GM21576 (cell line): ENCODE measurements around the gene RSPH1.

Experiments
- ATAC-seq: cut with Tn5 transposase; IDR thresholded peaks from one replicate; pipeline ENCODE4 v1.9.1; 2021; ENCODE audit warnings: mild to moderate bottlenecking, moderate library complexity; ENCODE audit not compliant: unreplicated experiment

RSPH1 gene

GRCh38 chr21:42451941-42452340, 44.1 kb downstream of the RSPH1 start:
- no peak for ATAC-seq

- ATAC-seq = no peak
These were observed 47.3 kb downstream of the RSPH1 start for GRCh38 chr21:42448686-42449085.

GRCh38 chr21:42447732-42448131, 48.3 kb downstream of the RSPH1 start:
- ATAC-seq = no peak

GRCh38 chr21:42447182-42447581, 48.8 kb downstream of the RSPH1 start:
- no peak for ATAC-seq

GRCh38 chr21:42446531-42446930, 49.5 kb downstream of the RSPH1 start:
- ATAC-seq = no peak

GRCh38 chr21:42445311-42445710, 50.7 kb downstream of the RSPH1 start:
- ATAC-seq = no peak

GRCh38 chr21:42444745-42445059, 51.3 kb downstream of the RSPH1 start:
- no peak for ATAC-seq

- no peak for ATAC-seq
These were observed 51.9 kb downstream of the RSPH1 start for GRCh38 chr21:42443876-42444744.

GRCh38 chr21:42443181-42443785, 52.7 kb downstream of the RSPH1 start:
- no peak for ATAC-seq

- no peak for ATAC-seq
These were observed 54.1 kb downstream of the RSPH1 start for GRCh38 chr21:42441963-42442362.

- ATAC-seq = peak; percentile 62
These were observed 55.7 kb downstream of the RSPH1 start for GRCh38 chr21:42440187-42440792.

- no peak for ATAC-seq
These were observed 56.5 kb downstream of the RSPH1 start for GRCh38 chr21:42439284-42440186.

GRCh38 chr21:42438316-42439205, 57.5 kb downstream of the RSPH1 start:
- no peak for ATAC-seq

- ATAC-seq = no peak
These were observed 58.2 kb downstream of the RSPH1 start for GRCh38 chr21:42437786-42438185.

- ATAC-seq = no peak
These were observed 59.1 kb downstream of the RSPH1 start for GRCh38 chr21:42436914-42437313.

- no peak for ATAC-seq
These were observed 60.2 kb downstream of the RSPH1 start for GRCh38 chr21:42435833-42436232.

GRCh38 chr21:42435401-42435800, 60.6 kb downstream of the RSPH1 start:
- ATAC-seq = no peak

- ATAC-seq = no peak
These were observed 61.1 kb downstream of the RSPH1 start for GRCh38 chr21:42434884-42435283.

GRCh38 chr21:42433946-42434551, 62.0 kb downstream of the RSPH1 start:
- ATAC-seq = no peak

GRCh38 chr21:42432695-42433094, 63.3 kb downstream of the RSPH1 start:
- no peak for ATAC-seq
